ENCODE results near the gene C3AR1. TPM values are rescaled to one million over a fixed set of nuclear protein-coding genes. Genes with fewer than 3 reads are reported as not detected.

C3AR1 gene
- total RNA-seq, 3 donors from 2014 or later = 6.6 to 46.2 (median 17.7) TPM

DNA sequence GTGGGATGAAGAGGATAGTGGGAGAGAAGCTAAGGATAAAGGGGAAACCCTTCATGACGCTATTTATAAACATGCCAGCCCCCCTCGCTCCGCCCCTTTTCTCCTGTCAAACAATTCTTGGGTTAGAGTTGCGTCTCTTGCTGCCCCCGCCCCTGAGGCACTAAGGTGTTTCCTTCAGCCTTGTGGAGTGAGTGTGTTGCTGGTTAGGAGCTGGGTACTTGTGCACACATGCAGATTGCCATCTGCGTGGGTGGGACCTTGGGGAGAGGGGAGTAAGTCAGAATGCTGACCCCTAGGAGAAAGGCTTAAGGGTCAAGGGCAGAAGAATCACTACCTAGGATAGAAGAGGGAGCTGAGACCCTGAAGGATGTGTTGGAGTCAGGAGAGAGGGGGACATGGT, 28.2 kb downstream of the C3AR1 start:
- no peak for DNase-seq (ENCODE audit: low spot score in 2 of 2)
- Histone ChIP-seq H3K4me3 (peak overlapping the region in 1 of 3 donors; percentile 55), H3K9me3 (no peaks in the 10 kb centered on the region), H3K36me3 (no peaks in the 10 kb centered on the region), H3K4me1 (peaks cover 2 to 43% of the 10 kb centered on the region in 2 donors), H3K27me3 (no peaks in the 10 kb centered on the region), H3K27ac (peak overlapping the region; percentile 12 to 68)
- intact Hi-C loops (cut with DNase I; ENCODE audit: low total_unique reads) = no loop called here
- TF ChIP-seq POLR2AphosphoS5 (IDR thresholded peaks at IDR 0.05) (no peak), POLR2A (IDR thresholded peaks at IDR 0.05) (no peak)
- TF ChIP-seq, protein P1, sequence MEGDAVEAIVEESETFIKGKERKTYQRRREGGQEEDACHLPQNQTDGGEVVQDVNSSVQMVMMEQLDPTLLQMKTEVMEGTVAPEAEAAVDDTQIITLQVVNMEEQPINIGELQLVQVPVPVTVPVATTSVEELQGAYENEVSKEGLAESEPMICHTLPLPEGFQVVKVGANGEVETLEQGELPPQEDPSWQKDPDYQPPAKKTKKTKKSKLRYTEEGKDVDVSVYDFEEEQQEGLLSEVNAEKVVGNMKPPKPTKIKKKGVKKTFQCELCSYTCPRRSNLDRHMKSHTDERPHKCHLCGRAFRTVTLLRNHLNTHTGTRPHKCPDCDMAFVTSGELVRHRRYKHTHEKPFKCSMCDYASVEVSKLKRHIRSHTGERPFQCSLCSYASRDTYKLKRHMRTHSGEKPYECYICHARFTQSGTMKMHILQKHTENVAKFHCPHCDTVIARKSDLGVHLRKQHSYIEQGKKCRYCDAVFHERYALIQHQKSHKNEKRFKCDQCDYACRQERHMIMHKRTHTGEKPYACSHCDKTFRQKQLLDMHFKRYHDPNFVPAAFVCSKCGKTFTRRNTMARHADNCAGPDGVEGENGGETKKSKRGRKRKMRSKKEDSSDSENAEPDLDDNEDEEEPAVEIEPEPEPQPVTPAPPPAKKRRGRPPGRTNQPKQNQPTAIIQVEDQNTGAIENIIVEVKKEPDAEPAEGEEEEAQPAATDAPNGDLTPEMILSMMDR (IDR thresholded peaks at IDR 0.05) = no peak

DNA sequence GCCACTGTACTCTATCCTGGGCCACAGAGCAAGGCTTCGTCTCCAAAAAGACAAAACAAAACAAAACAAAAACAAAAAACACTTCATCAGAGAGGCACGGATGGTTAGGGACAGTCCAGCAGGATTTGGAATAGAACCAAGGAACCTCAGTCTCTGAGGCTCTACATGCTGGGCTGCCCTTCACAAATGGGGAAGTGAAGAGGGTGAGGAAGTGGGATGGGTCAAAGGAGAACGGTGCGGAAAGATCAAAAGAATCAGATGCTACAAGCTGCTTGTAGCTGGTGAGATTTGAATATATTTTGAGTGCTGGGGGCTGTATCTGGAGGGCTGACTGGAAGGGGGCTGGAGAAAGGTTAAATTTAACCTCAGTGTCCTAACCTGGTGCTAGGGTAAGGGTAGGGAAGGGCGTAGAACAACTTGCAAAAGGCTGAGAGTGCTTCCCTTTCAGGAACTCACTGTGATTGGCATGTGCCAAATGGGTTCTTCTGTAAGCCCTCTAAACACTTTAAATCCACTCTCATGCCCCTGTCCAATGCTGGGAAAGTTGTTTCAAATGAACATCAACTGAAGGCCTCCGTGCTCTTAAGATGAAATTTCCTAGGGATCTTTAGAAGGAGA, 29.0 kb downstream of the C3AR1 start:
- DNase-seq (ENCODE audit: low spot score in 2 of 2) = no peak
- TF ChIP-seq, protein P1 (IDR thresholded peaks at IDR 0.05) = no peak
- no peak for TF ChIP-seq POLR2A (IDR thresholded peaks at IDR 0.05)
- TF ChIP-seq POLR2AphosphoS5 (IDR thresholded peaks at IDR 0.05) = no peak
- Histone ChIP-seq H3K27ac (peak overlapping the region; percentile 10 to 41), H3K4me3 (no peak overlapping the region), H3K4me1 (peaks cover 2 to 43% of the 10 kb centered on the region in 2 donors), H3K27me3 (no peaks in the 10 kb centered on the region), H3K9me3 (no peaks in the 10 kb centered on the region), H3K36me3 (no peaks in the 10 kb centered on the region)
- intact Hi-C loops (cut with DNase I; ENCODE audit: low total_unique reads) = no loop called here

DNA sequence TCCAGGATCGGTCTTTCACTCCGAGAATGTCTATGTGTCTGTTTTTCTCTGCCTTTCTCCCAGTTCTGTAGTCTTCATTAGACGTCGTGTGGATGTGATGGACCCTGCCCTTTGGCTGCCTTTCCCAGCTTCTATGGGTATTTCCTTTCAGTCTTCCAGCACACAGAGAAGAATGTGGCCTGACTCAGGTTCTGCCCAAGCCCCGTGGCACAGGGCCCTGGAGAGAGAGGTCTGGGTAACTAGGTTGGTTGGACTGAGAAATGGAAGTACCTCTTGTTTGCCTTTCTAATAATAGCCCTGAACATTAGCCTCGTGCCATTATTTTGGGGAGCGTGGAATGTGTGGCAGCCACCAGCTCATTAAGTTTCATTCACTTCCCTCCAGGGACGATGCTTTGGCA, 29.8 kb downstream of the C3AR1 start:
- no peak for DNase-seq (ENCODE audit: low spot score in 2 of 2)
- Histone ChIP-seq H3K9me3 (no peaks in the 10 kb centered on the region), H3K4me1 (peaks cover 2 to 43% of the 10 kb centered on the region in 2 donors), H3K27ac (peak overlapping the region; percentile 10 to 26), H3K36me3 (no peaks in the 10 kb centered on the region), H3K27me3 (no peaks in the 10 kb centered on the region), H3K4me3 (no peak overlapping the region)
- intact Hi-C loops (cut with DNase I; ENCODE audit: low total_unique reads) = no loop called here
- TF ChIP-seq POLR2AphosphoS5 (IDR thresholded peaks at IDR 0.05) = no peak
- no peak for TF ChIP-seq POLR2A (IDR thresholded peaks at IDR 0.05)
- TF ChIP-seq, protein P1 (IDR thresholded peaks at IDR 0.05) = no peak

DNA sequence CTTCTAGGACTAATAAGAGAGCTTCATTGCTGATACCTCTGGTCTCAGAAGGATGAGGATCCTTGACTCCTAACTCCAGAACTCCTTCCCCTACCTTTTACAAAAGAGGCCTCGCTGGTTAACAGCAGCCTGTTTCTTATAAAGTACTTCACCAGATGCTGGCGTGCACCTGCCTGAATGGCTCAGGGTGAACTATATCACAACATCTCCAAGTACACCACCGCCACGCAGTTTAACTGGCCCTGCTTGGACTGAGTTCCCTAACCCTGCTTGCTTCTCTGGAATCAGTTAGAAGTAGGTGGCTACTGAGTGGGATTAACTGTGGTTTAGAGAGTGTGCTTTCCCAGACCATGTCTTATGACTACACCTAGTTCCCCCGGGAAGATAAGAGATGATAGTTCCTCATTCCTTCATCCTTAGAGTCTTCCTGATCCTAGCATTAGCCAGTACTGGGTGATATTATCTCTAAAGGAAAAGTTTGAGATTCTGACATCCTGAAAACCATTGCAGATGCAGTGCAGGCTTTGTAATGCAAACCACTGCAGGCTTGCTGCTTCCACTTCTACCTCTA, 30.6 kb downstream of the C3AR1 start:
- H3K4me1 ChIP-seq = peaks cover 2 to 43% of the 10 kb centered on the region in 2 donors
- H3K9me3 ChIP-seq = no peaks in the 10 kb centered on the region
- intact Hi-C loops (cut with DNase I; ENCODE audit: low total_unique reads) = loop anchor here (2.0 kb wide), 1 partner anchor 47 kb away; the partner anchor contains the start of gene NECAP1
- DNase-seq (ENCODE audit: low spot score in 2 of 2) = no peak
- TF ChIP-seq POLR2A (IDR thresholded peaks at IDR 0.05) = no peak
- TF ChIP-seq POLR2AphosphoS5 (IDR thresholded peaks at IDR 0.05) = no peak
- TF ChIP-seq, protein P1 (IDR thresholded peaks at IDR 0.05) = no peak
- peak overlapping the region; percentile 14 to 95 for H3K27ac ChIP-seq
- peak overlapping the region in 1 of 3 donors; percentile 86 for H3K4me3 ChIP-seq
- no peaks in the 10 kb centered on the region for H3K27me3 ChIP-seq
- no peaks in the 10 kb centered on the region for H3K36me3 ChIP-seq

DNA sequence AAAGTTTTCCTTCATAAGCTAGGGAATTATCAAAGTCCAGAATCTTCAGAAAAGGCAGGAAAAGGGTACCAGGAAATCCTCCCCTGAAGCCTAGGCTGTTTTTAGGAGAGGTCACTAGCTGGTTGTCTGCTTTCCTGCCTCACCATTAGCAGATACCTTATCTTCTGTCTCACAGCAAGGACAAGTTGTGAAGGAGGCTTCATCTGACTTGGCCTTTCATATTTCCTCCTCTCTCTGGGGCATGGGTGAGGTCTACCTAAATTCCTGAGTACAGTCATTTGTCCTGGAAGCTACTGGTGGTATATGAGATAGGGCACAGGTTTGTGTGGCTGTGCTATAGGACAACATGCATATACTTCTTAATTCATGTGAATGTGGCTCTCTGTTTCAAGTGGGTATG, 31.4 kb downstream of the C3AR1 start:
- H3K4me3 ChIP-seq = peak overlapping the region; percentile 78 to 95 (median 86)
- DNase-seq (ENCODE audit: low spot score in 2 of 2) = no peak
- peaks cover 2 to 43% of the 10 kb centered on the region in 2 donors for H3K4me1 ChIP-seq
- peak overlapping the region; percentile 95 to 96 for H3K27ac ChIP-seq
- H3K36me3 ChIP-seq = no peaks in the 10 kb centered on the region
- no peak for TF ChIP-seq POLR2AphosphoS5 (IDR thresholded peaks at IDR 0.05)
- TF ChIP-seq POLR2A (IDR thresholded peaks at IDR 0.05) = no peak
- TF ChIP-seq, protein P1 (IDR thresholded peaks at IDR 0.05) = no peak
- intact Hi-C loops (cut with DNase I; ENCODE audit: low total_unique reads) = loop anchor here (2.0 kb wide), 1 partner anchor 48 kb away; the partner anchor contains the start of gene NECAP1
- no peaks in the 10 kb centered on the region for H3K27me3 ChIP-seq
- no peaks in the 10 kb centered on the region for H3K9me3 ChIP-seq

Data from breast epithelium (tissue), 4 donors.